Measurements from ENCODE around the gene ANGPTL2. TPM values are rescaled to one million over a fixed set of nuclear protein-coding genes. Genes with fewer than 3 reads are reported as not detected.

The ANGPTL2 gene
- total and polyA plus RNA-seq, 5 donors = 26.7 to 69.5 (median 38.7) TPM

DNA sequence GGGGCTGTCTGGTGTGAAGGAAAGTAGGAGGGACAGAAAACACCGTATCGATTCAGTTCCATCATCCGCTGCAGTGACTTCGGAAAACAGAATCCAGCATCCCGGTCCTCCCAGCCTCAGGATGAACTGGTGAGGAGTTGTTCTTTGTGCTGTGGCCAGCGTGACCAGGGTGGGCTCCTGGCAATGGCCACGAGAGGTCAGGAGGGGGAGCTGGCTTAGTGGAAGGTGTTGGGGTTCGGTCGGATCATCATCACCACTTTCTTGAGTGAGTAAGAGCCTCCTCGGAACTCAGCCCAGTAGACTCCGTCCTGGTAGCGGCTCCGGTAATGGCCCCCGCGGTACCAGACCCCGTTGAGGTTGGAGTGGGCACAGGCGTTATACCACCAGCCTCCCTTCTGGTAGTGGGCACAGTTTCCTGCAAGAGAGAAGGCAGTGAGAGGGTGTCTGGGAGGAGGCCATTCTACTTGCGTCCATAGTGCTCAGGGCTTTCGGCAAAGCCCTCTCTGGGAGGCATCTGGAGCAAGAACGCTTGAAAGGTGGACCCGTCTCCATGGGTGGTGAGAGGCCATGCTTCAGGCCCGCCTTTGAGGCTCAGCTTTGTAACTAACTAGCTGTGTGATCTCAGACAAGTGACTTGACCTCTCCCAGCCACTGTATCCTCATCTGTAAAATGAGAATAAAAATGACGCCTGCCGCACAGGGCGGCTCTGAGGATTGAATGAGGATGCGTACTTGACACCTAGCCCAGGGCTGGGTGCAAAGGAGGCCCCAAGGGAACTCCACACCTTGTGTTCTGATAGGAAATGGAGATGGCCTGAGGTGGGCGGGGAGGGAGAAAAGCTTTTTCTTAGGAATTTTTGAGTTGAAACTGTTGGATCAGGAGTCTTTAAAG lies 33.5 kb downstream of the ANGPTL2 start:
- intact Hi-C loops (cut with DNase I) = no loop called here
- Histone ChIP-seq H3K9me3 (ENCODE audit: control insufficient read depth, low read length) (no peaks in the 10 kb centered on the region), H3K4me1 (ENCODE audit: control insufficient read depth, insufficient read depth, low read length) (peaks cover 2% of the 10 kb centered on the region), H3K27me3 (ENCODE audit: control insufficient read depth, insufficient read depth) (no peaks in the 10 kb centered on the region), H3K27ac (ENCODE audit: low read length) (no peak overlapping the region), H3K4me3 (ENCODE audit: low read length) (no peak overlapping the region)
- no peak for DNase-seq
- 96% methylated on average over 27 of the region's 27 CpGs for WGBS
- ATAC-seq = no peak

DNA sequence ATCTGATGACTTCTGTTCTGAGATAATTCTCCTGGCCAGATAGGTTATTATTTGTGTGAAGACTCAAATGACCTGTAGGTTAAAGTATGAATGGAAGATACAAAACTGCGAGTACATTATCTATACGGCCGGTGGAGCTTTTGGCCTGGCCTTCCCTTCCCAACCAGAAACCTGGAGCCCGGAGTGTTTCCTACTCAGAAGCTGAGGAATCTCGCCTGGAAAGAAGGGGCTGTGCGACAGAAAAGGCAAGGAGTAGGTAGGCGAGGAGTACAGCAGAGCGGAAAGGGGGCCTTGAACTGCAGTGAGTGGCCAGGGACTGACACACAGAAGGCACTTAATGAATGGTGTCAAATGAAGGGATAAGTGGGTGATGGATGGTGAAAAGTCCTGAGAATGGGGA lies 34.6 kb downstream of the ANGPTL2 start:
- no peak overlapping the region for H3K27ac ChIP-seq (ENCODE audit: low read length)
- H3K4me3 ChIP-seq (ENCODE audit: low read length) = no peak overlapping the region
- intact Hi-C loops (cut with DNase I) = no loop called here
- DNase-seq = no peak
- peaks cover 9% of the 10 kb centered on the region for H3K4me1 ChIP-seq (ENCODE audit: control insufficient read depth, insufficient read depth, low read length)
- ATAC-seq = no peak
- 92% methylated on average over 8 of the region's 8 CpGs for WGBS
- H3K27me3 ChIP-seq (ENCODE audit: control insufficient read depth, insufficient read depth) = no peaks in the 10 kb centered on the region
- no peaks in the 10 kb centered on the region for H3K9me3 ChIP-seq (ENCODE audit: control insufficient read depth, low read length)

DNA sequence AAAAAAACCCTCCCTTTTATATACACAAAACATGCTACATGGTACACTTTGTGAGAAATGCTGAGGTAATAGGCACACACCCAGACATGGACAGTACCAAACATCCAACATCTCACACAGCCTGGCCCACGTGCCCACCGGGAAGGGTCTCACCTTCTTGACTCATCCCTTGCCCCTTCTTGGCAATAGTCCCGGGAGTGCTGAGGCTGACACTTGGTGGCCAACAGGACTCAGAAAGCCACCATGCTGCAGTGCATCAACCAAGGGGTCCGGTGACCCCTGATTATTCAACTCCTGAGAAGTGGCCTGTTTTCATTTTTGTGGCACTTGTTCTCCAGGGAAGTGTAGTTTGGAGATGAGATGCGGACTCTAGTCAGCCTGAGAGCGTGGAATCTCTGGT lies 35.0 kb downstream of the ANGPTL2 start:
- Histone ChIP-seq H3K27me3 (ENCODE audit: control insufficient read depth, insufficient read depth) (no peaks in the 10 kb centered on the region), H3K4me3 (ENCODE audit: low read length) (no peak overlapping the region), H3K9me3 (ENCODE audit: control insufficient read depth, low read length) (no peaks in the 10 kb centered on the region), H3K4me1 (ENCODE audit: control insufficient read depth, insufficient read depth, low read length) (peaks cover 9% of the 10 kb centered on the region), H3K27ac (ENCODE audit: low read length) (no peak overlapping the region)
- 91% methylated on average over 6 of the region's 6 CpGs for WGBS
- DNase-seq (no peak), ATAC-seq (no peak)
- intact Hi-C loops (cut with DNase I) = no loop called here

DNA sequence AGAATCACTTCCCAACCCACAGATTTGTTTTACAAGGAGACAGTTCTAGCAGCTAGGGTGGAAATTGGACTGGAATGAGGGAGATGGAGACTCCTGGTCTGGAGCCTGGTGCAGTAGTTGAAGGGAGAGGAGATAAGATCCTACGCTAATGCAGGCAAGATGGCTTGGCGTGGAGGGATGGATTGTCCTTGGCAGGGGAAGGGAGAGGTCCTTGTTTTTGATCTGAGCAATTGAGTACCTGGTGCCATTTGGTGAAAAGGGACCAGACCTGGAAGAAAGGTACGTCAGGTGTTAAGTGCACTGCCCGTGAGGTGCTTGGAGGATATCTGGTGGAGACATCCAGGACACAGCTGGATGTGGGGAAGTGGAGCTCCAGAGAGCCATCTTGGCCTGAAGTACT lies 35.7 kb downstream of the ANGPTL2 start:
- DNase-seq = no peak
- Histone ChIP-seq H3K9me3 (ENCODE audit: control insufficient read depth, low read length) (no peaks in the 10 kb centered on the region), H3K27ac (ENCODE audit: low read length) (no peak overlapping the region), H3K4me3 (ENCODE audit: low read length) (no peak overlapping the region), H3K27me3 (ENCODE audit: control insufficient read depth, insufficient read depth) (no peaks in the 10 kb centered on the region), H3K4me1 (ENCODE audit: control insufficient read depth, insufficient read depth, low read length) (peaks cover 10% of the 10 kb centered on the region)
- whole genome bisulfite sequencing = 95% methylated on average over 4 of the region's 4 CpGs
- intact Hi-C loops (cut with DNase I) = no loop called here
- ATAC-seq = no peak

DNA sequence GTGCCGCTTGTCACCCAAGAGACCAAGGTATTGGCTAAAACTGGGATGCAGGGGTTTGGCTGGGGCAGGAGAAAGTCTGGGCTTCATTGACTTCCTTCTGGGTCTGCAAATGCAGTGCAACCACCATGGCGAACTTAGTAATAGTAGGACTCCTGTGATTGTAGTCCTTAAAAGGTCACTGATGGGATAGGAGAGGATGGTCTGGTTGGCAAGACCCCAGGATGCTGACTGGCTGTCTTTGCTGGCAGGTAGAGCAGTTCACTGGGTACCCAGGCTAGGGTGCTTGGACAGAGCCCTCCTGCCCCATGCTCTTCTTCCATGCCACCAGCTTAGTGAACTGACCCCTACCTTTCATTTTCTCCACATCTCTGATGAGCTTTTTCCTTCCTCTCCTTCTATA lies 37.2 kb downstream of the ANGPTL2 start:
- no peak for DNase-seq
- WGBS = 93% methylated on average over 2 of the region's 2 CpGs
- no peak for ATAC-seq
- Histone ChIP-seq H3K9me3 (ENCODE audit: control insufficient read depth, low read length) (no peaks in the 10 kb centered on the region), H3K27me3 (ENCODE audit: control insufficient read depth, insufficient read depth) (no peaks in the 10 kb centered on the region), H3K27ac (ENCODE audit: low read length) (no peak overlapping the region), H3K4me3 (ENCODE audit: low read length) (no peak overlapping the region), H3K4me1 (ENCODE audit: control insufficient read depth, insufficient read depth, low read length) (peaks cover 14% of the 10 kb centered on the region)
- intact Hi-C loops (cut with DNase I) = no loop called here

DNA sequence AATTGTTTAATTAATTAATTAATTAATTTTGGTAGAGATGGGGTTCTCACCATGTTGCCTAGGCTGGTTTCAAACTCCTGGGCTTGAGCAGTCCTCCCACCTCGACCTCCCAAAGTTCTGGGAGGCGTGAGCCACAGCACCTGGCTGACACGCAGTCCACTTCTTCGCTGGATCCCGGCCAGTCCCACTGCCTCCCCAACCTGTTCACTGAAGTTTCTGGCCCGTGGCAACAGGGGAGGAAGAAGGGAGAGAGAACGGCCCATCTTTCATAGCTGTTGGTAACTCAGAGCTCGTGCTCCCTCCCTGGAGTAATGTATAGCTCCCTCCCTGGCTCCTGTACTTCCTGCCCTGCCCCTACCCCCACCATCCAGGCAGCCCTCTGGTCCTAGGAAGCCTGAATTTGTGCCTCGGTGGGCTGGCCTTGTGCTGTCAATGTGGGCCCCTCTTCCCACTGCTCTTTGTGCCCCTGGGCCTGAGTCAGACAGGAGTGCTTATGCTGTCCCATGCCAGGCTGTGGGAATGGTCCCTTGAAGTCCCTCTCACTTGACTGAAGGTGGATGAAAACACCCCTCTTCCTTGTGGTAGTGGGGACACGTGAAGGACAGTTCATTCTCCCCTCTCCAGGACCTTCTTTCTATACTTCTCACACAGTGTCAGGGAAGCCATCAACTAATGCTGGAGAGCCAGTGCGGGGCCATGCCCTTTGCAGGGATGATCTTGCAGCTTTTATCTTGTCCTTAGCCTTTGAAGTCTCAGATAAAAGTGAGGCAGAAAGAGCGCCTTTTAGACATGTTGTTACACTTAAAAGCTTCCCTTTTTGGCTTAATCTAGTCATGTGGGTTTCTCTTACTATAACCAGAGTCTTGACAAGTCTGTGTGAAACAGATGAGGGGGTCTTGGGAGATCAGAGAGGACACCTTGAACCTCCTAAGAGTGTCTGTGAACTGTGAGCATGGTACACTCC lies 38.1 kb downstream of the ANGPTL2 start:
- 94% methylated on average over 12 of the region's 12 CpGs for WGBS

DNA sequence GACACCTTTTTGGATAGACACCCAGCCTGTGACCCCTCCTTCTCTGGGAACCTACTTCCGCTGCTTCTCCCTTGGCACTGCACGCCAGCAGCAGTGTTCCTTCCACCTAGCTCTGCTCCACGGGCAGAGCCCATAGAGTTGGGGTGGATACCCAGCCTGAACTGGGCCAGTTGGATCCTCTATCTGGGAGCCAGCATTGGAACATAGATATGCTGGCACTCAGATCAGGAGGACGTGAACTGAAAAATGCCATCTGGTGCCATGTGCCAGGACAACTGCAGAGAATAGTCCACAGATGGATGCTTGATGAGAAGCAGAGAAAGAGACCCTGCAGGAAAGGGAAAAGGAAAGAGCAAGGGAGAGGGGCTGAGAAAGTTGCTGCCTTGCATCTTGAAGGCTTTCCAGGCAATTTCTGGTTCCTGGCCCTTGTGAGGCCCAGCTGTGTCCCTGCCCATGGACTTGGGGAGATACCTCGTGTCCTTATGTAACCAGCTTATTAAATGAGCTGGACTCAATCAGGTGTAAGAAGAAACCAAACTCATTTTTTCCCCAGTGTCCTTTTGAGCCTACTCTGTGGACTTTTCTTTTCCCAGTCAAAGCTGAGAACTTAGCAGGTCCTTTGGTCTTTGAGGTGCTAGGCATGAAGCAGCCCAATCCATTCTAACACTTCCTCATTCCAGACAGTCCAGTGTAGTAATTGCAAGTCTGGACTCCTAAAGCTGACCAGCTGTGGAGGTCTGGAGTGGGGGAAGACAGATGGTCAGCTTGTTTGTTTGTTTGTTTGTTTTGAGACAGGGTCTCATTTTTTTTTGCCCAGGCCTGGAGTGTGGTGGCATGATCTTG lies 39.1 kb downstream of the ANGPTL2 start:
- H3K9me3 ChIP-seq (ENCODE audit: control insufficient read depth, low read length) = no peaks in the 10 kb centered on the region
- no peaks in the 10 kb centered on the region for H3K27me3 ChIP-seq (ENCODE audit: control insufficient read depth, insufficient read depth)
- ATAC-seq (peak in 1 of 2 donors; percentile 8), DNase-seq (no peak)
- peaks cover 16% of the 10 kb centered on the region for H3K4me1 ChIP-seq (ENCODE audit: control insufficient read depth, insufficient read depth, low read length)
- H3K4me3 ChIP-seq (ENCODE audit: low read length) = no peak overlapping the region
- 68% methylated on average over 5 of the region's 5 CpGs for WGBS
- intact Hi-C loops (cut with DNase I) = no loop called here
- no peak overlapping the region for H3K27ac ChIP-seq (ENCODE audit: low read length)

More for the DNA sequence above, 38.1 kb downstream of the ANGPTL2 start:
- no peaks in the 10 kb centered on the region for H3K27me3 ChIP-seq (ENCODE audit: control insufficient read depth, insufficient read depth)
- intact Hi-C loops (cut with DNase I) = no loop called here
- ATAC-seq (no peak), DNase-seq (no peak)
- H3K27ac ChIP-seq (ENCODE audit: low read length) = no peak overlapping the region
- no peak overlapping the region for H3K4me3 ChIP-seq (ENCODE audit: low read length)
- peaks cover 16% of the 10 kb centered on the region for H3K4me1 ChIP-seq (ENCODE audit: control insufficient read depth, insufficient read depth, low read length)
- no peaks in the 10 kb centered on the region for H3K9me3 ChIP-seq (ENCODE audit: control insufficient read depth, low read length)

DNA sequence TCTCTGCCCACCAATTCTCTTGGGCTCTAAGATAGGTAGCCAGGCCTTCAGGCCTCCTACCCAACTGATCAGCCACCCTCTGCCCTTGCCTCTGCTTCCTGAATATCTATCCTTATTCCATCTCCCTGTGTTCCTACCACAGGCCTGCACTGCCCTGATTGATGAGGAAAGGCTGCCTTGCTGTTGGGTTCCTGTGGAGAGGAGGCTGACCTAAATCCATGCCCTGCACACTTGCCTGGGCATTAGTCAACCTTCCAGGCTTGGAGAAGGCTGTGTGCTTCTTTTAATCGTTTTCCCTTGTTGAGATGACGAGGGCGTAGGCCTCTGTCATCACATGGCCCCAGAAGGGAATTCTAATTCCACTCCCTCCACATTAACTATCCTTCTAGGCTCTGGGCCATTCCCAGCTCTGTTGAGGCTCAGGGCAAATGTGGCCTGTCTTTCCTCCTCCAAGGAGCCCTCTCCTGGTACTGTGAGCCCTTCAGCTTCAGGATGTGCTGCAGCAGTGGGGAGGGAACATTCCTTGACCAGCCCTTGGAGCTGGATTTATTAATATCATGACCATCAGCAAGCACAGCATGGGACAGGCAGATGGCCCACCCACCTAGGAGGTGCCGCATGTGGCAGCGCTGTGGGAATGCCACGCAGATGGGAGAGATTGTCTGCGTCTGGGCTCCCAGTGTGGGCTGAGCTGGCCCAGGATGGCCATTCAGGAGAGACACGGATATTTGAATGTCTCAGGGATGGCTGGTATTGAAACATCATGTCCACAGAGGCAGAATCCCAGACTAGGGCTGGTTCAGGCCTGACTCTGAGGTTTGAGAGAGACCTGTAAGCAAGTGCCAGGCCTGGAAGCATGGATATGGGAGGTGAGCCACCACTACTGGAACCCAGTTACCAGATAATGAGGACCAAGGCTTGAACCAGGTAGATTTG lies 40.9 kb downstream of the ANGPTL2 start:
- DNase-seq (no peak), ATAC-seq (peak; percentile 23 to 40)
- H3K9me3 ChIP-seq (ENCODE audit: control insufficient read depth, low read length) = no peaks in the 10 kb centered on the region
- no peaks in the 10 kb centered on the region for H3K27me3 ChIP-seq (ENCODE audit: control insufficient read depth, insufficient read depth)
- no peak overlapping the region for H3K4me3 ChIP-seq (ENCODE audit: low read length)
- intact Hi-C loops (cut with DNase I) = no loop called here
- WGBS = 84% methylated on average over 8 of the region's 8 CpGs
- peaks cover 16% of the 10 kb centered on the region for H3K4me1 ChIP-seq (ENCODE audit: control insufficient read depth, insufficient read depth, low read length)
- no peak overlapping the region for H3K27ac ChIP-seq (ENCODE audit: low read length)

DNA sequence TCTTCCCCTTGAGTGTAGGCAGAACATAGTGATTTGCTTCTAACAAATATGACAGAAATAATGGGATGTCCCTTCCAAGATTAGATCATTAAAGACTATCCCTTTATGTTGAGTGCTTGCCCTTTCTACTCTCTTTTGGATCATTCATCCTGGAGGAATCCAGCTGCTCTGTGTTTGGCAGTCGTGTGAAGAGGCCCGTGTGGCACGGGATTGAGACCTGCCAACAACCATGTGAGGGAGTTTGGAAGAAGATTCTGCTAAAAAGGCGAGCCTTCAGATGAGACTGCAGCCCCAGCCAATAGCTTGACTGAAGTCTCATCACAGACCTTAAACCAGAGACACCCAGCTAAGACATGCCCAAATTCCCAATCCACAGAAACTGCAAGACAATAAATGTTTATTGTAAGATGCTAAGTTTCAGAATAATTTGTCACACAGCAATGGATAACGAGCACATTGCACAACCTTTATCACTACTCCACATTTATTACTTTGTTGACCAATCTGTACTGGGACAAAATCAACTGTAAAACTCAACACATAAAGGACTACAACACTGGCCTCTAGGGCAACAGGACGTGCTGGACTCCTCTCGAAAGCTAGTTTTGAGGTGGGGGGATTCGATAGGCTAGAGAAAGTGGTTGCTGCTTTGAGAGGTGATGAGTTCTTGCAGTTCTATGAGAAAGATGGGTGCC lies 42.8 kb downstream of the ANGPTL2 start:
- DNase-seq = no peak
- no peak for ATAC-seq
- no peaks in the 10 kb centered on the region for H3K27me3 ChIP-seq (ENCODE audit: control insufficient read depth, insufficient read depth)
- H3K4me1 ChIP-seq (ENCODE audit: control insufficient read depth, insufficient read depth, low read length) = peaks cover 22% of the 10 kb centered on the region
- H3K9me3 ChIP-seq (ENCODE audit: control insufficient read depth, low read length) = no peaks in the 10 kb centered on the region
- H3K27ac ChIP-seq (ENCODE audit: low read length) = no peak overlapping the region
- intact Hi-C loops (cut with DNase I) = no loop called here
- 89% methylated on average over 8 of the region's 8 CpGs for WGBS
- H3K4me3 ChIP-seq (ENCODE audit: low read length) = no peak overlapping the region

Measured in right cardiac atrium (tissue), 5 donors.